GM23338 (cell line): ENCODE results near the gene STPG1. TPM values are rescaled to one million over a fixed set of nuclear protein-coding genes. Genes with fewer than 3 reads are reported as not detected.

Source experiments
- ATAC-seq: fragments of 200-7000 bp; cut with Tn5 transposase; 3 replicates; pipeline ENCODE4 v1.9.1; 2020
- DNase-seq: peaks from one replicate; pipeline ENCODE4 v3.0.0-alpha.2; 2015; ENCODE audit warnings: low spot score
- H2AFZ ChIP-seq: fragments of 200-600 bp; sonication (generic); 2 replicates; pipeline ENCODE4 v1.8.0; 2016; ENCODE audit warnings: antibody characterized with exemption, mild to moderate bottlenecking, moderate library complexity
- H3F3A ChIP-seq: fragments of 200-600 bp; sonication (generic); replicated peaks from 2 replicates; pipeline ENCODE4 v1.8.0; 2017; ENCODE audit warnings: antibody characterized with exemption, mixed run types, low read depth
- H3K27ac ChIP-seq: fragments of 200-600 bp; sonication (generic); 2 replicates; pipeline ENCODE4 v1.6.1; 2016; ENCODE audit warnings: low read depth
- H3K27me3 ChIP-seq: fragments of 200-600 bp; sonication (generic); 2 replicates; pipeline ENCODE4 v1.8.0; 2016; ENCODE audit warnings: mild to moderate bottlenecking, mixed run types, moderate library complexity; ENCODE audit not compliant: insufficient read depth
- H3K36me3 ChIP-seq: fragments of 200-600 bp; sonication (generic); 2 replicates; pipeline ENCODE4 v1.8.0; 2016; ENCODE audit warnings: mild to moderate bottlenecking; ENCODE audit not compliant: insufficient read depth
- H3K4me1 ChIP-seq: fragments of 200-600 bp; sonication (generic); 2 replicates; pipeline ENCODE4 v1.8.0; 2016; ENCODE audit warnings: mild to moderate bottlenecking, moderate library complexity; ENCODE audit not compliant: insufficient read depth
- H3K4me2 ChIP-seq: fragments of 200-600 bp; sonication (generic); 2 replicates; pipeline ENCODE4 v1.7.1; 2017; ENCODE audit warnings: mixed run types
- H3K4me3 ChIP-seq: fragments of 200-600 bp; sonication (generic); 2 replicates; pipeline ENCODE4 v1.6.1; 2016; ENCODE audit warnings: mixed run types
- H3K79me2 ChIP-seq: fragments of 200-600 bp; sonication (generic); replicated peaks from 2 replicates; pipeline ENCODE4 v1.8.0; 2017; ENCODE audit warnings: mild to moderate bottlenecking; ENCODE audit not compliant: insufficient read depth
- H3K9me2 ChIP-seq: fragments of 200-600 bp; sonication (generic); 2 replicates; pipeline ENCODE4 v1.8.0; 2017; ENCODE audit not compliant: insufficient read depth
- H4K20me1 ChIP-seq: fragments of 200-600 bp; sonication (generic); replicated peaks from 2 replicates; pipeline ENCODE4 v1.8.0; 2017; ENCODE audit warnings: mild to moderate bottlenecking; ENCODE audit not compliant: insufficient read depth
- H3K27ac Mint-ChIP-seq: 2 replicates; pipeline ENCODE4 v1.8.0; 2020; ENCODE audit warnings: inconsistent platforms, mild to moderate bottlenecking, moderate library complexity, mixed read lengths
- H3K27me3 Mint-ChIP-seq: 3 replicates; pipeline ENCODE4 v1.8.0; 2022; ENCODE audit warnings: low read depth, mild to moderate bottlenecking, moderate library complexity, mixed read lengths, inconsistent platforms; ENCODE audit not compliant: insufficient read depth, poor library complexity
- H3K36me3 Mint-ChIP-seq: 3 replicates; pipeline ENCODE4 v1.8.0; 2021; ENCODE audit warnings: low read depth, mild to moderate bottlenecking, inconsistent platforms, moderate library complexity, mixed read lengths
- H3K4me1 Mint-ChIP-seq: 3 replicates; pipeline ENCODE4 v1.8.0; 2020; ENCODE audit warnings: mild to moderate bottlenecking, inconsistent platforms, mixed read lengths
- H3K4me3 Mint-ChIP-seq: 3 replicates; pipeline ENCODE4 v1.8.0; 2021; ENCODE audit warnings: moderate library complexity, mild to moderate bottlenecking, inconsistent platforms, mixed read lengths
- H3K9me3 Mint-ChIP-seq: 3 replicates; pipeline ENCODE4 v1.8.0; 2020; ENCODE audit warnings: moderate library complexity, mild to moderate bottlenecking, inconsistent platforms, mixed read lengths
- CREB1 ChIP-seq: fragments of 250-450 bp; sonication (Bioruptor Pico); IDR thresholded peaks from 2 replicates; pipeline ENCODE4 v1.5.0; 2020; ENCODE audit warnings: low read depth, mild to moderate bottlenecking, moderate library complexity
- EZH2 ChIP-seq: fragments of 200-600 bp; sonication (generic); IDR thresholded peaks from one replicate; pipeline ENCODE4 v1.8.0; 2017; ENCODE audit warnings: antibody characterized with exemption, mild to moderate bottlenecking, low read depth; ENCODE audit not compliant: unreplicated experiment
- EZH2phosphoT487 ChIP-seq: fragments of 200-600 bp; sonication (generic); IDR thresholded peaks from one replicate; pipeline ENCODE4 v1.8.1; 2018; ENCODE audit warnings: antibody characterized with exemption; ENCODE audit not compliant: unreplicated experiment
- JUNB ChIP-seq: IDR thresholded peaks from one replicate; pipeline ENCODE4 v1.6.1; 2016; ENCODE audit warnings: antibody characterized with exemption; ENCODE audit not compliant: unreplicated experiment
- NANOG ChIP-seq: IDR thresholded peaks from 2 replicates; pipeline ENCODE4 v1.6.1; 2016; ENCODE audit warnings: antibody characterized with exemption, borderline replicate concordance
- POLR2AphosphoS5 ChIP-seq: IDR thresholded peaks from 2 replicates; pipeline ENCODE4 v1.6.1; 2016; ENCODE audit warnings: antibody characterized with exemption, low read depth
- STAT1 ChIP-seq: IDR thresholded peaks from one replicate; pipeline ENCODE4 v1.6.1; 2016; ENCODE audit warnings: antibody characterized with exemption; ENCODE audit not compliant: unreplicated experiment
- ZNF114 ChIP-seq: fragments of 250-450 bp; sonication (Bioruptor Pico); IDR thresholded peaks from 2 replicates; pipeline ENCODE4 v1.5.0; 2020; ENCODE audit warnings: mild to moderate bottlenecking, moderate library complexity
- ZNF331 ChIP-seq: fragments of 250-450 bp; sonication (Bioruptor Pico); IDR thresholded peaks from 2 replicates; pipeline ENCODE4 v1.5.0; 2020; ENCODE audit warnings: low read depth, mild to moderate bottlenecking, moderate library complexity
- polyA plus RNA-seq: library from polyadenylated mRNA; unstranded; fragments of >200 nt; fragmentation: Nextera tagmentation; extraction: Ambion mirVana; gene quantifications from 2 replicates; pipeline ENCODE4 v1.2.1, GENCODE V29; 2016
- total RNA-seq: library from RNA; depleted of rRNA; stranded (reverse); fragments of >200 nt; shearing (Covaris generic); gene quantifications from 2 replicates; pipeline ENCODE4 v1.2.3, GENCODE V29; 2014
- TF ChIP-seq, protein P1 (sequence below), 2 experiments: fragments of 200-600 bp in 1 of 2; sonication (generic) in 1 of 2; conservative IDR thresholded peaks; 2 replicates each; pipeline versions ENCODE4 v1.5.1 to v1.6.1; 2016 to 2017; ENCODE audit warnings: antibody characterized with exemption in 2 of 2, low read depth in 2 of 2, mild to moderate bottlenecking in 2 of 2, moderate library complexity in 1 of 2
- TF ChIP-seq, protein P2 (sequence below): IDR thresholded peaks from one replicate; pipeline ENCODE4 v1.6.1; 2018; ENCODE audit warnings: antibody characterized with exemption; ENCODE audit not compliant: unreplicated experiment
- TF ChIP-seq, protein P3 (sequence below): IDR thresholded peaks from 2 replicates; pipeline ENCODE4 v1.6.1; 2016; ENCODE audit warnings: antibody characterized with exemption
- TF ChIP-seq, protein P4 (sequence below): fragments of 250-450 bp; sonication (Bioruptor Pico); IDR thresholded peaks from 2 replicates; pipeline ENCODE4 v1.5.0; 2020; ENCODE audit warnings: mild to moderate bottlenecking, moderate library complexity

Gene STPG1
- total and polyA plus RNA-seq, 2 experiments from 2014 or later: 8.2 to 11.4 TPM

DNA sequence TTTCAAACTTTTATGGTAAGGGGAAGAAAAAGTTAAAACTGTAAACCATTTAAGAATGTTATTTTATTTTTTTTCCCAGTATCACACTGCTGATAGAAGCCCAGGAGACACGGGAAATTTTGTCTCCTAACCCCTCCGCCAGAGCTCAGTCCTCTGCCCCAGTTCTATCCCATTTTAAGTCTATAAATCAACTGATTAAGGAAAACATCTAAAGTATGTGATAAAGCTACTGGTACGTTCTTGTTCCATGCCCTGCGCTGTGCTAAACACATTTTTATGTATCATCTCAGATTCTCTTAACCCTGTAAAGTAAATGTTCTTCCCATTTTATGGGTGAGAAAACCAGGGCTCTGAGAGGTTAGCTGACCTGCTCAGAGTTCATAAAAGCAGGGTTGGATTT lies 36.7 kb upstream of the STPG1 start:
- H3K27me3 ChIP-seq: no peaks in the 10 kb centered on the region

More for the DNA sequence above, 36.7 kb upstream of the STPG1 start:
- H3K27ac ChIP-seq: no peak overlapping the region
- H3K27ac Mint-ChIP-seq: no peak overlapping the region
- no peaks in the 10 kb centered on the region for H3F3A ChIP-seq
- no peak overlapping the region for H3K4me3 ChIP-seq
- H2AFZ ChIP-seq: no peak overlapping the region
- H3K79me2 ChIP-seq: no peaks in the 10 kb centered on the region
- H3K9me3 Mint-ChIP-seq: no peaks in the 10 kb centered on the region
- DNase-seq: no peak
- H3K36me3 ChIP-seq: peaks cover 5% of the 10 kb centered on the region; the same call in 1 of the 2 replicates
- TF ChIP-seq JUNB (no peak), ZNF114 (no peak), STAT1 (no peak), POLR2AphosphoS5 (no peak), NANOG (no peak), EZH2 (no peak), CREB1 (CRISPR knock-in tag) (no peak), EZH2phosphoT487 (no peak), ZNF331 (CRISPR knock-in tag) (no peak)
- TF ChIP-seq, protein P1, sequence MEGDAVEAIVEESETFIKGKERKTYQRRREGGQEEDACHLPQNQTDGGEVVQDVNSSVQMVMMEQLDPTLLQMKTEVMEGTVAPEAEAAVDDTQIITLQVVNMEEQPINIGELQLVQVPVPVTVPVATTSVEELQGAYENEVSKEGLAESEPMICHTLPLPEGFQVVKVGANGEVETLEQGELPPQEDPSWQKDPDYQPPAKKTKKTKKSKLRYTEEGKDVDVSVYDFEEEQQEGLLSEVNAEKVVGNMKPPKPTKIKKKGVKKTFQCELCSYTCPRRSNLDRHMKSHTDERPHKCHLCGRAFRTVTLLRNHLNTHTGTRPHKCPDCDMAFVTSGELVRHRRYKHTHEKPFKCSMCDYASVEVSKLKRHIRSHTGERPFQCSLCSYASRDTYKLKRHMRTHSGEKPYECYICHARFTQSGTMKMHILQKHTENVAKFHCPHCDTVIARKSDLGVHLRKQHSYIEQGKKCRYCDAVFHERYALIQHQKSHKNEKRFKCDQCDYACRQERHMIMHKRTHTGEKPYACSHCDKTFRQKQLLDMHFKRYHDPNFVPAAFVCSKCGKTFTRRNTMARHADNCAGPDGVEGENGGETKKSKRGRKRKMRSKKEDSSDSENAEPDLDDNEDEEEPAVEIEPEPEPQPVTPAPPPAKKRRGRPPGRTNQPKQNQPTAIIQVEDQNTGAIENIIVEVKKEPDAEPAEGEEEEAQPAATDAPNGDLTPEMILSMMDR (conservative IDR thresholded peaks at IDR 0.05; ENCODE audit: low read depth in 2 of 2): no peak
- TF ChIP-seq, protein P2, sequence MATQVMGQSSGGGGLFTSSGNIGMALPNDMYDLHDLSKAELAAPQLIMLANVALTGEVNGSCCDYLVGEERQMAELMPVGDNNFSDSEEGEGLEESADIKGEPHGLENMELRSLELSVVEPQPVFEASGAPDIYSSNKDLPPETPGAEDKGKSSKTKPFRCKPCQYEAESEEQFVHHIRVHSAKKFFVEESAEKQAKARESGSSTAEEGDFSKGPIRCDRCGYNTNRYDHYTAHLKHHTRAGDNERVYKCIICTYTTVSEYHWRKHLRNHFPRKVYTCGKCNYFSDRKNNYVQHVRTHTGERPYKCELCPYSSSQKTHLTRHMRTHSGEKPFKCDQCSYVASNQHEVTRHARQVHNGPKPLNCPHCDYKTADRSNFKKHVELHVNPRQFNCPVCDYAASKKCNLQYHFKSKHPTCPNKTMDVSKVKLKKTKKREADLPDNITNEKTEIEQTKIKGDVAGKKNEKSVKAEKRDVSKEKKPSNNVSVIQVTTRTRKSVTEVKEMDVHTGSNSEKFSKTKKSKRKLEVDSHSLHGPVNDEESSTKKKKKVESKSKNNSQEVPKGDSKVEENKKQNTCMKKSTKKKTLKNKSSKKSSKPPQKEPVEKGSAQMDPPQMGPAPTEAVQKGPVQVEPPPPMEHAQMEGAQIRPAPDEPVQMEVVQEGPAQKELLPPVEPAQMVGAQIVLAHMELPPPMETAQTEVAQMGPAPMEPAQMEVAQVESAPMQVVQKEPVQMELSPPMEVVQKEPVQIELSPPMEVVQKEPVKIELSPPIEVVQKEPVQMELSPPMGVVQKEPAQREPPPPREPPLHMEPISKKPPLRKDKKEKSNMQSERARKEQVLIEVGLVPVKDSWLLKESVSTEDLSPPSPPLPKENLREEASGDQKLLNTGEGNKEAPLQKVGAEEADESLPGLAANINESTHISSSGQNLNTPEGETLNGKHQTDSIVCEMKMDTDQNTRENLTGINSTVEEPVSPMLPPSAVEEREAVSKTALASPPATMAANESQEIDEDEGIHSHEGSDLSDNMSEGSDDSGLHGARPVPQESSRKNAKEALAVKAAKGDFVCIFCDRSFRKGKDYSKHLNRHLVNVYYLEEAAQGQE: no peak
- TF ChIP-seq, protein P3, sequence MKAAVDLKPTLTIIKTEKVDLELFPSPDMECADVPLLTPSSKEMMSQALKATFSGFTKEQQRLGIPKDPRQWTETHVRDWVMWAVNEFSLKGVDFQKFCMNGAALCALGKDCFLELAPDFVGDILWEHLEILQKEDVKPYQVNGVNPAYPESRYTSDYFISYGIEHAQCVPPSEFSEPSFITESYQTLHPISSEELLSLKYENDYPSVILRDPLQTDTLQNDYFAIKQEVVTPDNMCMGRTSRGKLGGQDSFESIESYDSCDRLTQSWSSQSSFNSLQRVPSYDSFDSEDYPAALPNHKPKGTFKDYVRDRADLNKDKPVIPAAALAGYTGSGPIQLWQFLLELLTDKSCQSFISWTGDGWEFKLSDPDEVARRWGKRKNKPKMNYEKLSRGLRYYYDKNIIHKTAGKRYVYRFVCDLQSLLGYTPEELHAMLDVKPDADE: no peak
- TF ChIP-seq, protein P4, sequence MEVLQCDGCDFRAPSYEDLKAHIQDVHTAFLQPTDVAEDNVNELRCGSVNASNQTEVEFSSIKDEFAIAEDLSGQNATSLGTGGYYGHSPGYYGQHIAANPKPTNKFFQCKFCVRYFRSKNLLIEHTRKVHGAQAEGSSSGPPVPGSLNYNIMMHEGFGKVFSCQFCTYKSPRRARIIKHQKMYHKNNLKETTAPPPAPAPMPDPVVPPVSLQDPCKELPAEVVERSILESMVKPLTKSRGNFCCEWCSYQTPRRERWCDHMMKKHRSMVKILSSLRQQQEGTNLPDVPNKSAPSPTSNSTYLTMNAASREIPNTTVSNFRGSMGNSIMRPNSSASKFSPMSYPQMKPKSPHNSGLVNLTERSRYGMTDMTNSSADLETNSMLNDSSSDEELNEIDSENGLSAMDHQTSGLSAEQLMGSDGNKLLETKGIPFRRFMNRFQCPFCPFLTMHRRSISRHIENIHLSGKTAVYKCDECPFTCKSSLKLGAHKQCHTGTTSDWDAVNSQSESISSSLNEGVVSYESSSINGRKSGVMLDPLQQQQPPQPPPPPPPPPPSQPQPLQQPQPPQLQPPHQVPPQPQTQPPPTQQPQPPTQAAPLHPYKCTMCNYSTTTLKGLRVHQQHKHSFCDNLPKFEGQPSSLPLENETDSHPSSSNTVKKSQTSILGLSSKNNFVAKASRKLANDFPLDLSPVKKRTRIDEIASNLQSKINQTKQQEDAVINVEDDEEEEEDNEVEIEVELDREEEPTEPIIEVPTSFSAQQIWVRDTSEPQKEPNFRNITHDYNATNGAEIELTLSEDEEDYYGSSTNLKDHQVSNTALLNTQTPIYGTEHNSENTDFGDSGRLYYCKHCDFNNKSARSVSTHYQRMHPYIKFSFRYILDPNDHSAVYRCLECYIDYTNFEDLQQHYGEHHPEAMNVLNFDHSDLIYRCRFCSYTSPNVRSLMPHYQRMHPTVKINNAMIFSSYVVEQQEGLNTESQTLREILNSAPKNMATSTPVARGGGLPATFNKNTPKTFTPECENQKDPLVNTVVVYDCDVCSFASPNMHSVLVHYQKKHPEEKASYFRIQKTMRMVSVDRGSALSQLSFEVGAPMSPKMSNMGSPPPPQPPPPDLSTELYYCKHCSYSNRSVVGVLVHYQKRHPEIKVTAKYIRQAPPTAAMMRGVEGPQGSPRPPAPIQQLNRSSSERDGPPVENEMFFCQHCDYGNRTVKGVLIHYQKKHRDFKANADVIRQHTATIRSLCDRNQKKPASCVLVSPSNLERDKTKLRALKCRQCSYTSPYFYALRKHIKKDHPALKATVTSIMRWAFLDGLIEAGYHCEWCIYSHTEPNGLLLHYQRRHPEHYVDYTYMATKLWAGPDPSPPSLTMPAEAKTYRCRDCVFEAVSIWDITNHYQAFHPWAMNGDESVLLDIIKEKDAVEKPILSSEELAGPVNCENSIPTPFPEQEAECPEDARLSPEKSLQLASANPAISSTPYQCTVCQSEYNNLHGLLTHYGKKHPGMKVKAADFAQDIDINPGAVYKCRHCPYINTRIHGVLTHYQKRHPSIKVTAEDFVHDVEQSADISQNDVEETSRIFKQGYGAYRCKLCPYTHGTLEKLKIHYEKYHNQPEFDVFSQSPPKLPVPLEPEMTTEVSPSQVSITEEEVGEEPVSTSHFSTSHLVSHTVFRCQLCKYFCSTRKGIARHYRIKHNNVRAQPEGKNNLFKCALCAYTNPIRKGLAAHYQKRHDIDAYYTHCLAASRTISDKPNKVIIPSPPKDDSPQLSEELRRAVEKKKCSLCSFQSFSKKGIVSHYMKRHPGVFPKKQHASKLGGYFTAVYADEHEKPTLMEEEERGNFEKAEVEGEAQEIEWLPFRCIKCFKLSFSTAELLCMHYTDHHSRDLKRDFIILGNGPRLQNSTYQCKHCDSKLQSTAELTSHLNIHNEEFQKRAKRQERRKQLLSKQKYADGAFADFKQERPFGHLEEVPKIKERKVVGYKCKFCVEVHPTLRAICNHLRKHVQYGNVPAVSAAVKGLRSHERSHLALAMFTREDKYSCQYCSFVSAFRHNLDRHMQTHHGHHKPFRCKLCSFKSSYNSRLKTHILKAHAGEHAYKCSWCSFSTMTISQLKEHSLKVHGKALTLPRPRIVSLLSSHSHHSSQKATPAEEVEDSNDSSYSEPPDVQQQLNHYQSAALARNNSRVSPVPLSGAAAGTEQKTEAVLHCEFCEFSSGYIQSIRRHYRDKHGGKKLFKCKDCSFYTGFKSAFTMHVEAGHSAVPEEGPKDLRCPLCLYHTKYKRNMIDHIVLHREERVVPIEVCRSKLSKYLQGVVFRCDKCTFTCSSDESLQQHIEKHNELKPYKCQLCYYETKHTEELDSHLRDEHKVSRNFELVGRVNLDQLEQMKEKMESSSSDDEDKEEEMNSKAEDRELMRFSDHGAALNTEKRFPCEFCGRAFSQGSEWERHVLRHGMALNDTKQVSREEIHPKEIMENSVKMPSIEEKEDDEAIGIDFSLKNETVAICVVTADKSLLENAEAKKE (CRISPR knock-in tag): no peak
- ATAC-seq: no peak
- H4K20me1 ChIP-seq: no peaks in the 10 kb centered on the region
- peaks cover 5% of the 10 kb centered on the region; the same call in 1 of the 3 replicates for H3K36me3 Mint-ChIP-seq
- H3K4me1 ChIP-seq: no peaks in the 10 kb centered on the region
- no peaks in the 10 kb centered on the region for H3K27me3 Mint-ChIP-seq
- 0 out of 2 replicates have a peak, but pooled peaks cover 4% of the 10 kb centered on the region for H3K9me2 ChIP-seq
- no peak overlapping the region for H3K4me3 Mint-ChIP-seq
- H3K4me2 ChIP-seq: no peak overlapping the region
- no peaks in the 10 kb centered on the region; the same call in 2 of the 3 replicates for H3K4me1 Mint-ChIP-seq
